ENCODE results near the gene CIB4.

The CIB4 gene

GRCh38 chr2:26535663-26536275 lies 105.4 kb downstream of the CIB4 start:
- Histone ChIP-seq H3K27me3 (no peaks in the 10 kb centered on the region), H3K9ac (no peak overlapping the region), H3K27ac (no peak overlapping the region), H3K4me1 (peaks cover 0 to 22% (median 15%) of the 10 kb centered on the region in 10 experiments; a peak in 13 of 20 replicates), H3K4me2 (no peak overlapping the region), H3K36me3 (no peaks in the 10 kb centered on the region), H3K4me3 (no peak overlapping the region), H4K20me1 (peaks cover 0 to 4% (median 0%) of the 10 kb centered on the region in 11 experiments; a peak in 1 of 22 replicates), H3K9me3 (replicated peaks in 1 of 11) (no peaks in the 10 kb centered on the region)
- TF ChIP-seq Cebpa-rat (IDR thresholded peaks at IDR 0.05), result no peak

- TF ChIP-seq Cebpa-rat (IDR thresholded peaks at IDR 0.05), result no peak
- Histone ChIP-seq H3K4me3 (no peak overlapping the region), H3K36me3 (no peaks in the 10 kb centered on the region), H3K27ac (no peak overlapping the region), H3K4me1 (peaks cover 0 to 22% (median 15%) of the 10 kb centered on the region in 10 experiments; a peak in 13 of 20 replicates), H4K20me1 (peaks cover 0 to 4% (median 0%) of the 10 kb centered on the region in 11 experiments; a peak in 1 of 22 replicates), H3K9me3 (replicated peaks in 1 of 11) (no peaks in the 10 kb centered on the region), H3K27me3 (no peaks in the 10 kb centered on the region), H3K4me2 (peak overlapping the region in 9 of 11 experiments; percentile 17 to 65 (median 51); a peak in 13 of 22 replicates), H3K9ac (no peak overlapping the region)
Observed at GRCh38 chr2:26534865-26535662, 106.1 kb downstream of the CIB4 start.

GRCh38 chr2:26534098-26534864 lies 106.9 kb downstream of the CIB4 start:
- Histone ChIP-seq H3K4me2 (peak overlapping the region in 9 of 11 experiments; percentile 17 to 65 (median 51); a peak in 14 of 22 replicates), H3K27ac (no peak overlapping the region), H3K4me3 (no peak overlapping the region), H4K20me1 (peaks cover 0 to 4% (median 0%) of the 10 kb centered on the region in 11 experiments; a peak in 2 of 22 replicates), H3K27me3 (no peaks in the 10 kb centered on the region), H3K4me1 (peaks cover 0 to 22% (median 15%) of the 10 kb centered on the region in 10 experiments; a peak in 13 of 20 replicates), H3K36me3 (no peaks in the 10 kb centered on the region), H3K9me3 (replicated peaks in 1 of 11) (no peaks in the 10 kb centered on the region), H3K9ac (no peak overlapping the region)
- no peak for TF ChIP-seq Cebpa-rat (IDR thresholded peaks at IDR 0.05)

- H3K4me3 ChIP-seq, result no peak overlapping the region
- H3K9me3 ChIP-seq (replicated peaks in 1 of 11), result no peaks in the 10 kb centered on the region
- H3K27me3 ChIP-seq, result no peaks in the 10 kb centered on the region
- TF ChIP-seq Cebpa-rat (IDR thresholded peaks at IDR 0.05), result no peak
- H3K36me3 ChIP-seq, result no peaks in the 10 kb centered on the region
- peaks cover 0 to 22% (median 15%) of the 10 kb centered on the region in 10 experiments; a peak in 13 of 20 replicates for H3K4me1 ChIP-seq
- H3K27ac ChIP-seq, result no peak overlapping the region
- H3K9ac ChIP-seq, result no peak overlapping the region
- peak overlapping the region in 2 of 11 experiments; percentile 63 to 65; a peak in 3 of 22 replicates for H3K4me2 ChIP-seq
- H4K20me1 ChIP-seq, result peaks cover 0 to 4% (median 0%) of the 10 kb centered on the region in 11 experiments; a peak in 2 of 22 replicates
Observed at GRCh38 chr2:26533661-26534060, 107.5 kb downstream of the CIB4 start.

- peaks cover 0 to 4% (median 0%) of the 10 kb centered on the region in 11 experiments; a peak in 2 of 22 replicates for H4K20me1 ChIP-seq
- no peak for TF ChIP-seq Cebpa-rat (IDR thresholded peaks at IDR 0.05)
- no peak overlapping the region for H3K4me3 ChIP-seq
- no peak overlapping the region for H3K4me2 ChIP-seq
- no peaks in the 10 kb centered on the region for H3K27me3 ChIP-seq
- no peaks in the 10 kb centered on the region for H3K9me3 ChIP-seq (replicated peaks in 1 of 11)
- peaks cover 0 to 21% (median 15%) of the 10 kb centered on the region in 10 experiments; a peak in 13 of 20 replicates for H3K4me1 ChIP-seq
- no peak overlapping the region for H3K27ac ChIP-seq
- no peaks in the 10 kb centered on the region for H3K36me3 ChIP-seq
- no peak overlapping the region for H3K9ac ChIP-seq
Observed at GRCh38 chr2:26532301-26533250, 108.6 kb downstream of the CIB4 start.

All from BLaER1 treated with 17β-estradiol and CSF1 and Interleukin-3, amounts not matched to agents 10 nM and 100 nM (cell line).